Myocyte (in vitro differentiated cells): ENCODE results near the gene PDE4B. TPM values are rescaled to one million over a fixed set of nuclear protein-coding genes. Genes with fewer than 3 reads are reported as not detected.
A peak's percentile ranks its signal among the peaks of the same experiment; 100 is the strongest.
"Not testable (repeated sequence)": the region's sequence is repeated elsewhere in the genome, so short reads cannot be mapped to it uniquely, and the experiment has no call there.

Experiments used
- DNase-seq: peaks from one replicate; pipeline ENCODE4 v3.0.0-alpha.2; 2012; ENCODE audit warnings: low read depth
- total RNA-seq: library from RNA; depleted of rRNA; stranded (reverse); fragments of >200 nt; gene quantifications from 2 replicates; pipeline ENCODE4 v1.2.3, GENCODE V29; 2014

The PDE4B gene
- total RNA-seq, 1 donor from 2014 or later: 29.5 TPM

- DNase-seq: peak; percentile 77
Measured at GRCh38 chr1:65813956-65814355, 21.3 kb downstream of the PDE4B start.

GRCh38 chr1:65814752-65815151 lies 22.1 kb downstream of the PDE4B start:
- DNase-seq: no peak

- DNase-seq: no peak
Measured at GRCh38 chr1:65817891-65818290, 25.2 kb downstream of the PDE4B start.

GRCh38 chr1:65818966-65819365 lies 26.3 kb downstream of the PDE4B start:
- DNase-seq: peak; percentile 53

GRCh38 chr1:65820983-65821382 lies 28.3 kb downstream of the PDE4B start:
- peak; percentile 84 for DNase-seq

- no peak for DNase-seq
Measured at GRCh38 chr1:65821386-65821785, 28.7 kb downstream of the PDE4B start.

GRCh38 chr1:65824103-65824502 lies 31.4 kb downstream of the PDE4B start:
- DNase-seq: no peak

- no peak for DNase-seq
Measured at GRCh38 chr1:65825741-65826140, 33.0 kb downstream of the PDE4B start.

GRCh38 chr1:65826782-65827181 lies 34.1 kb downstream of the PDE4B start:
- no peak for DNase-seq

- no peak for DNase-seq
Measured at GRCh38 chr1:65827346-65827745, 34.7 kb downstream of the PDE4B start.

GRCh38 chr1:65830306-65830705 lies 37.6 kb downstream of the PDE4B start:
- DNase-seq: no peak

- DNase-seq: peak; percentile 30
Measured at GRCh38 chr1:65832296-65832695, 39.6 kb downstream of the PDE4B start.

GRCh38 chr1:65836686-65837085 lies 44.0 kb downstream of the PDE4B start:
- no peak for DNase-seq

GRCh38 chr1:65840683-65841082 lies 48.0 kb downstream of the PDE4B start:
- DNase-seq: no peak

GRCh38 chr1:65844296-65844695 lies 51.6 kb downstream of the PDE4B start:
- no peak for DNase-seq

- DNase-seq: no peak
Measured at GRCh38 chr1:65844821-65845534, 52.3 kb downstream of the PDE4B start.

- DNase-seq: no peak
Measured at GRCh38 chr1:65845535-65846060, 52.9 kb downstream of the PDE4B start.

GRCh38 chr1:65846866-65847265 lies 54.2 kb downstream of the PDE4B start:
- no peak for DNase-seq

GRCh38 chr1:65850281-65850680 lies 57.6 kb downstream of the PDE4B start:
- DNase-seq: no peak

GRCh38 chr1:65856591-65856990 lies 63.9 kb downstream of the PDE4B start:
- not testable (repeated sequence) for DNase-seq

GRCh38 chr1:65866439-65866838 lies 73.7 kb downstream of the PDE4B start:
- no peak for DNase-seq

GRCh38 chr1:65872301-65872700 lies 79.6 kb downstream of the PDE4B start:
- no peak for DNase-seq

- DNase-seq: not testable (repeated sequence)
Measured at GRCh38 chr1:65878342-65878741, 85.6 kb downstream of the PDE4B start.
